ENCODE measurements around the gene IL5RA.
A peak's percentile ranks its signal among the peaks of the same experiment; 100 is the strongest.

IL5RA gene

GRCh38 chr3:3107181-3107580 lies 3.0 kb downstream of the IL5RA start:
- H3K27ac ChIP-seq (ENCODE audit: low read length) = no peak overlapping the region
- no peak overlapping the region for H3K4me2 ChIP-seq (ENCODE audit: low read length)
- H3K9ac ChIP-seq (ENCODE audit: low read length) = no peak overlapping the region
- no peaks in the 10 kb centered on the region for H4K20me1 ChIP-seq (ENCODE audit: insufficient read depth, low read length)
- H3K36me3 ChIP-seq (replicated peaks; ENCODE audit: low read depth, low read length) = no peaks in the 10 kb centered on the region
- no peak overlapping the region for H3K4me3 ChIP-seq (ENCODE audit: low read length)
- H3K9me3 ChIP-seq (ENCODE audit: insufficient read depth, low read length) = no peaks in the 10 kb centered on the region
- no peak overlapping the region for H2AFZ ChIP-seq (ENCODE audit: low read depth, low read length)
- peaks cover 45% of the 10 kb centered on the region for H3K4me1 ChIP-seq (ENCODE audit: low read length)
- no peaks in the 10 kb centered on the region for H3K79me2 ChIP-seq (ENCODE audit: low read length)
- TF ChIP-seq EZH2phosphoT487 (IDR thresholded peaks at IDR 0.05; ENCODE audit: low read depth) = no peak
- TF ChIP-seq CTCF (IDR thresholded peaks at IDR 0.05; ENCODE audit: low read depth, low read length) = no peak
- H3K27me3 ChIP-seq (ENCODE audit: low read depth, low read length) = no peaks in the 10 kb centered on the region

- no peak overlapping the region for H3K4me2 ChIP-seq (ENCODE audit: low read length)
- no peaks in the 10 kb centered on the region for H3K27me3 ChIP-seq (ENCODE audit: low read depth, low read length)
- no peak overlapping the region for H3K9ac ChIP-seq (ENCODE audit: low read length)
- no peaks in the 10 kb centered on the region for H3K36me3 ChIP-seq (replicated peaks; ENCODE audit: low read depth, low read length)
- no peak overlapping the region for H2AFZ ChIP-seq (ENCODE audit: low read depth, low read length)
- H3K4me1 ChIP-seq (ENCODE audit: low read length) = peaks cover 49% of the 10 kb centered on the region
- no peak overlapping the region for H3K4me3 ChIP-seq (ENCODE audit: low read length)
- TF ChIP-seq CTCF (IDR thresholded peaks at IDR 0.05; ENCODE audit: low read depth, low read length) (no peak), EZH2phosphoT487 (IDR thresholded peaks at IDR 0.05; ENCODE audit: low read depth) (no peak)
- no peaks in the 10 kb centered on the region for H3K9me3 ChIP-seq (ENCODE audit: insufficient read depth, low read length)
- no peak overlapping the region for H3K27ac ChIP-seq (ENCODE audit: low read length)
- H3K79me2 ChIP-seq (ENCODE audit: low read length) = no peaks in the 10 kb centered on the region
- H4K20me1 ChIP-seq (ENCODE audit: insufficient read depth, low read length) = no peaks in the 10 kb centered on the region
Observed at GRCh38 chr3:3105815-3106214, 4.4 kb downstream of the IL5RA start.

GRCh38 chr3:3105246-3105645 lies 4.9 kb downstream of the IL5RA start:
- Histone ChIP-seq H3K9me3 (ENCODE audit: insufficient read depth, low read length) (no peaks in the 10 kb centered on the region), H3K27me3 (ENCODE audit: low read depth, low read length) (no peaks in the 10 kb centered on the region), H3K4me2 (ENCODE audit: low read length) (no peak overlapping the region)

GRCh38 chr3:3102751-3103150 lies 7.4 kb downstream of the IL5RA start:
- peak overlapping the region; percentile 42; the same call in 1 of the 2 replicates for H2AFZ ChIP-seq (ENCODE audit: low read depth, low read length)
- H3K4me3 ChIP-seq (ENCODE audit: low read length) = peak overlapping the region; percentile 49
- H3K79me2 ChIP-seq (ENCODE audit: low read length) = no peaks in the 10 kb centered on the region
- peaks cover 29% of the 10 kb centered on the region for H3K4me1 ChIP-seq (ENCODE audit: low read length)
- no peak for TF ChIP-seq EZH2phosphoT487 (IDR thresholded peaks at IDR 0.05; ENCODE audit: low read depth)
- no peak for TF ChIP-seq CTCF (IDR thresholded peaks at IDR 0.05; ENCODE audit: low read depth, low read length)
- H3K4me2 ChIP-seq (ENCODE audit: low read length) = peak overlapping the region; percentile 74
- no peak overlapping the region for H3K27ac ChIP-seq (ENCODE audit: low read length)
- H3K9ac ChIP-seq (ENCODE audit: low read length) = 0 out of 2 replicates have a peak overlapping the region, but pooled peaks have one; percentile 3
- H3K27me3 ChIP-seq (ENCODE audit: low read depth, low read length) = no peaks in the 10 kb centered on the region
- no peaks in the 10 kb centered on the region for H3K36me3 ChIP-seq (replicated peaks; ENCODE audit: low read depth, low read length)
- H3K9me3 ChIP-seq (ENCODE audit: insufficient read depth, low read length) = no peaks in the 10 kb centered on the region
- H4K20me1 ChIP-seq (ENCODE audit: insufficient read depth, low read length) = no peaks in the 10 kb centered on the region

More at GRCh38 chr3:3105246-3105645, 4.9 kb downstream of the IL5RA start:
- no peaks in the 10 kb centered on the region for H3K36me3 ChIP-seq (replicated peaks; ENCODE audit: low read depth, low read length)
- H3K4me3 ChIP-seq (ENCODE audit: low read length) = no peak overlapping the region
- H3K79me2 ChIP-seq (ENCODE audit: low read length) = no peaks in the 10 kb centered on the region
- H4K20me1 ChIP-seq (ENCODE audit: insufficient read depth, low read length) = no peaks in the 10 kb centered on the region
- H3K27ac ChIP-seq (ENCODE audit: low read length) = no peak overlapping the region
- no peak for TF ChIP-seq EZH2phosphoT487 (IDR thresholded peaks at IDR 0.05; ENCODE audit: low read depth)
- no peak for TF ChIP-seq CTCF (IDR thresholded peaks at IDR 0.05; ENCODE audit: low read depth, low read length)
- peaks cover 46% of the 10 kb centered on the region for H3K4me1 ChIP-seq (ENCODE audit: low read length)
- no peak overlapping the region for H2AFZ ChIP-seq (ENCODE audit: low read depth, low read length)
- H3K9ac ChIP-seq (ENCODE audit: low read length) = no peak overlapping the region

Measured in OCI-LY3 (cell line).